HG03469 (cell line): ENCODE results near the gene KLF2.
"Not testable (repeated sequence)": the region's sequence is repeated elsewhere in the genome, so short reads cannot be mapped to it uniquely, and the experiment has no call there.

Experiments
- ATAC-seq: cut with Tn5 transposase; IDR thresholded peaks from one replicate; pipeline ENCODE4 v1.9.1; 2021; ENCODE audit warnings: mild to moderate bottlenecking, moderate library complexity, moderate number of reproducible peaks; ENCODE audit not compliant: unreplicated experiment

The KLF2 gene

GRCh38 chr19:16335226-16335625, 10.6 kb downstream of the KLF2 start:
- ATAC-seq = no peak

GRCh38 chr19:16336571-16336970, 11.9 kb downstream of the KLF2 start:
- ATAC-seq = no peak

- ATAC-seq = no peak
These were observed 13.3 kb downstream of the KLF2 start for GRCh38 chr19:16337809-16338469.

GRCh38 chr19:16338470-16339360, 14.1 kb downstream of the KLF2 start:
- ATAC-seq = no peak

- ATAC-seq = no peak
These were observed 14.7 kb downstream of the KLF2 start for GRCh38 chr19:16339361-16339725.

GRCh38 chr19:16340092-16340491, 15.5 kb downstream of the KLF2 start:
- no peak for ATAC-seq

GRCh38 chr19:16340654-16341053, 16.0 kb downstream of the KLF2 start:
- no peak for ATAC-seq

GRCh38 chr19:16342002-16342715, 17.5 kb downstream of the KLF2 start:
- ATAC-seq = no peak

GRCh38 chr19:16343156-16343555, 18.5 kb downstream of the KLF2 start:
- no peak for ATAC-seq

- ATAC-seq = no peak
These were observed 20.8 kb downstream of the KLF2 start for GRCh38 chr19:16345457-16345856.

- not testable (repeated sequence) for ATAC-seq
These were observed 22.5 kb downstream of the KLF2 start for GRCh38 chr19:16347099-16347498.

- ATAC-seq = no peak
These were observed 23.1 kb downstream of the KLF2 start for GRCh38 chr19:16347706-16348105.

GRCh38 chr19:16349551-16350152, 25.0 kb downstream of the KLF2 start:
- ATAC-seq = no peak

- no peak for ATAC-seq
These were observed 26.6 kb downstream of the KLF2 start for GRCh38 chr19:16351133-16351809.

GRCh38 chr19:16355293-16356043, 30.8 kb downstream of the KLF2 start:
- no peak for ATAC-seq

- ATAC-seq = no peak
These were observed 33.8 kb downstream of the KLF2 start for GRCh38 chr19:16358456-16358855.

- ATAC-seq = no peak
These were observed 34.4 kb downstream of the KLF2 start for GRCh38 chr19:16359074-16359473.

- ATAC-seq = no peak
These were observed 35.3 kb downstream of the KLF2 start for GRCh38 chr19:16359964-16360363.

- ATAC-seq = no peak
These were observed 36.1 kb downstream of the KLF2 start for GRCh38 chr19:16360738-16361137.

- ATAC-seq = no peak
These were observed 36.6 kb downstream of the KLF2 start for GRCh38 chr19:16361254-16361653.
